ENCODE measurements around the gene DUS1L.

DUS1L gene

GRCh38 chr17:82043507-82043906 lies 22.1 kb downstream of the DUS1L start (continued):
- TF ChIP-seq CSRNP3 (CRISPR knock-in tag; IDR thresholded peaks at IDR 0.05) = no peak

DNA sequence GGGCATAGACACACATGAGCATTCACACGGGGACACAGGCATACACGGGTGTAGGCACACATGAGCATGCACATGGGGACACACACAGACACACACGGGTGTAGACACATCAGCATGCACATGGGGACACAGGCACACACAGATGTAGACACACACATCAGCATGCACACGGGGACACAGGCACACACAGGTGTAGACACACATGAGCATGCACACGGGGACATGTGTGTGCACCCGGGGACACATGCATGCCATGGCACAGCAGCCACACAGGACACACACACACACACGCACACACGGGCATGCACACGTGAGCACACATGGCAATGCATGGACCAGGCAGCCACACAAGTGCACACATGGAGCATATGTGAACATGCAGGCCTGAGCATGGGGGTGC lies 23.0 kb downstream of the DUS1L start:
- no peak for TF ChIP-seq ARNTL (CRISPR knock-in tag; IDR thresholded peaks at IDR 0.05; ENCODE audit: borderline replicate concordance, low read depth)
- TF ChIP-seq, protein P1, sequence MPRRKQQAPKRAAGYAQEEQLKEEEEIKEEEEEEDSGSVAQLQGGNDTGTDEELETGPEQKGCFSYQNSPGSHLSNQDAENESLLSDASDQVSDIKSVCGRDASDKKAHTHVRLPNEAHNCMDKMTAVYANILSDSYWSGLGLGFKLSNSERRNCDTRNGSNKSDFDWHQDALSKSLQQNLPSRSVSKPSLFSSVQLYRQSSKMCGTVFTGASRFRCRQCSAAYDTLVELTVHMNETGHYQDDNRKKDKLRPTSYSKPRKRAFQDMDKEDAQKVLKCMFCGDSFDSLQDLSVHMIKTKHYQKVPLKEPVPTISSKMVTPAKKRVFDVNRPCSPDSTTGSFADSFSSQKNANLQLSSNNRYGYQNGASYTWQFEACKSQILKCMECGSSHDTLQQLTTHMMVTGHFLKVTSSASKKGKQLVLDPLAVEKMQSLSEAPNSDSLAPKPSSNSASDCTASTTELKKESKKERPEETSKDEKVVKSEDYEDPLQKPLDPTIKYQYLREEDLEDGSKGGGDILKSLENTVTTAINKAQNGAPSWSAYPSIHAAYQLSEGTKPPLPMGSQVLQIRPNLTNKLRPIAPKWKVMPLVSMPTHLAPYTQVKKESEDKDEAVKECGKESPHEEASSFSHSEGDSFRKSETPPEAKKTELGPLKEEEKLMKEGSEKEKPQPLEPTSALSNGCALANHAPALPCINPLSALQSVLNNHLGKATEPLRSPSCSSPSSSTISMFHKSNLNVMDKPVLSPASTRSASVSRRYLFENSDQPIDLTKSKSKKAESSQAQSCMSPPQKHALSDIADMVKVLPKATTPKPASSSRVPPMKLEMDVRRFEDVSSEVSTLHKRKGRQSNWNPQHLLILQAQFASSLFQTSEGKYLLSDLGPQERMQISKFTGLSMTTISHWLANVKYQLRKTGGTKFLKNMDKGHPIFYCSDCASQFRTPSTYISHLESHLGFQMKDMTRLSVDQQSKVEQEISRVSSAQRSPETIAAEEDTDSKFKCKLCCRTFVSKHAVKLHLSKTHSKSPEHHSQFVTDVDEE (CRISPR knock-in tag; IDR thresholded peaks at IDR 0.05) = no peak
- TF ChIP-seq ZFP3 (CRISPR knock-in tag; IDR thresholded peaks at IDR 0.05) = no peak
- no peak for ATAC-seq

- TF ChIP-seq OSR1 (CRISPR knock-in tag; IDR thresholded peaks at IDR 0.05) = no peak
- no peak for TF ChIP-seq ESRRG (CRISPR knock-in tag; IDR thresholded peaks at IDR 0.05)
- no peak for TF ChIP-seq TOX (CRISPR knock-in tag; IDR thresholded peaks at IDR 0.05; ENCODE audit: borderline replicate concordance)
- TF ChIP-seq ZFP3 (CRISPR knock-in tag; IDR thresholded peaks at IDR 0.05) = no peak
- no peak for TF ChIP-seq CSDC2 (CRISPR knock-in tag; IDR thresholded peaks at IDR 0.05)
- no peak for TF ChIP-seq CREB5 (CRISPR knock-in tag; IDR thresholded peaks at IDR 0.05; ENCODE audit: low read depth)
- TF ChIP-seq PPARA (CRISPR knock-in tag; IDR thresholded peaks at IDR 0.05; ENCODE audit: borderline replicate concordance) = no peak
- TF ChIP-seq, protein P1 (CRISPR knock-in tag; IDR thresholded peaks at IDR 0.05) = no peak
- no peak for TF ChIP-seq ARNTL (CRISPR knock-in tag; IDR thresholded peaks at IDR 0.05; ENCODE audit: borderline replicate concordance, low read depth)
- no peak for TF ChIP-seq BACH2 (CRISPR knock-in tag; IDR thresholded peaks at IDR 0.05; ENCODE audit: borderline replicate concordance)
- no peak for TF ChIP-seq TCF4 (CRISPR knock-in tag; IDR thresholded peaks at IDR 0.05; ENCODE audit: borderline replicate concordance)
- TF ChIP-seq ISL1 (CRISPR knock-in tag; IDR thresholded peaks at IDR 0.05) = no peak
- TF ChIP-seq ZFP30 (CRISPR knock-in tag; IDR thresholded peaks at IDR 0.05) = no peak
- TF ChIP-seq ZNF8 (CRISPR knock-in tag; IDR thresholded peaks at IDR 0.05) = no peak
- TF ChIP-seq ZC3H10 (CRISPR knock-in tag; IDR thresholded peaks at IDR 0.05) = no peak
- TF ChIP-seq CSRNP3 (CRISPR knock-in tag; IDR thresholded peaks at IDR 0.05) = no peak
- no peak for TF ChIP-seq SNAI2 (CRISPR knock-in tag; IDR thresholded peaks at IDR 0.05)
- ATAC-seq = no peak
Measured at GRCh38 chr17:82041144-82041814, 24.3 kb downstream of the DUS1L start.
